WTC11 (cell line): ENCODE results near the gene SSR3. TPM values are rescaled to one million over a fixed set of nuclear protein-coding genes. Genes with fewer than 3 reads are reported as not detected.

ENCODE experiments used
- ATAC-seq: fragments of 200-7000 bp; cut with Tn5 transposase; 2 replicates; pipeline ENCODE4 v1.10.0; 2021; ENCODE audit warnings: mild to moderate bottlenecking, moderate library complexity
- CTCF ChIA-PET: fragments of 300-600 bp; sonication (Branson Sonifier 250); formaldehyde crosslinking; loops from one replicate; lab custom pipeline; 2021; ENCODE audit warnings: antibody characterized with exemption; lab: Charles Lee
- POLR2A ChIA-PET: fragments of 350-600 bp; sonication (Branson Sonifier 250); formaldehyde crosslinking; loops from one replicate; lab custom pipeline; 2021; ENCODE audit warnings: antibody characterized with exemption; lab: Charles Lee
- DNase-seq: peaks from one replicate; pipeline ENCODE4 v3.0.0; 2021; ENCODE audit warnings: low spot score
- H3K27ac Mint-ChIP-seq: 2 replicates; pipeline ENCODE4 v1.8.0; 2021; ENCODE audit warnings: mixed read lengths
- H3K27me3 Mint-ChIP-seq: 2 replicates; pipeline ENCODE4 v1.8.0; 2021; ENCODE audit warnings: low read depth, mild to moderate bottlenecking, moderate library complexity, mixed read lengths
- H3K36me3 Mint-ChIP-seq: 2 replicates; pipeline ENCODE4 v1.8.0; 2021; ENCODE audit warnings: mixed read lengths
- H3K4me1 Mint-ChIP-seq: 2 replicates; pipeline ENCODE4 v1.8.0; 2022; ENCODE audit warnings: mixed read lengths
- H3K4me3 Mint-ChIP-seq: 2 replicates; pipeline ENCODE4 v1.8.0; 2021; ENCODE audit warnings: mild to moderate bottlenecking, moderate library complexity, mixed read lengths
- H3K9me3 Mint-ChIP-seq: 2 replicates; pipeline ENCODE4 v1.8.0; 2021; ENCODE audit warnings: mixed read lengths
- AFF4 ChIP-seq: sonication (generic); formaldehyde crosslinking; IDR thresholded peaks from 2 replicates; pipeline ENCODE4 v1.8.1; 2023; ENCODE audit warnings: mild to moderate bottlenecking, missing genetic modification reagents, borderline replicate concordance
- ATF1 ChIP-seq: sonication (generic); formaldehyde crosslinking; IDR thresholded peaks from 2 replicates; pipeline ENCODE4 v1.8.1; 2023; ENCODE audit warnings: mild to moderate bottlenecking, moderate library complexity, missing genetic modification reagents
- CREB1 ChIP-seq: sonication (generic); formaldehyde crosslinking; IDR thresholded peaks from 2 replicates; pipeline ENCODE4 v1.8.0; 2023; ENCODE audit warnings: mild to moderate bottlenecking, missing genetic modification reagents
- CREM ChIP-seq: sonication (generic); formaldehyde crosslinking; IDR thresholded peaks from 2 replicates; pipeline ENCODE4 v1.8.1; 2022; ENCODE audit warnings: mild to moderate bottlenecking, missing genetic modification reagents, moderate library complexity
- ETV6 ChIP-seq: sonication (generic); formaldehyde crosslinking; IDR thresholded peaks from 2 replicates; pipeline ENCODE4 v1.8.1; 2022; ENCODE audit warnings: mild to moderate bottlenecking, missing genetic modification reagents
- FOXP1 ChIP-seq: sonication (generic); formaldehyde crosslinking; IDR thresholded peaks from 2 replicates; pipeline ENCODE4 v1.8.0; 2022; ENCODE audit warnings: missing genetic modification reagents, mild to moderate bottlenecking, moderate library complexity, borderline replicate concordance
- HMGA2 ChIP-seq: fragments of 250-450 bp; sonication (Bioruptor Pico); IDR thresholded peaks from 2 replicates; pipeline ENCODE4 v1.4.0; 2021; ENCODE audit warnings: mild to moderate bottlenecking, moderate library complexity
- JUN ChIP-seq: sonication (generic); formaldehyde crosslinking; IDR thresholded peaks from 2 replicates; pipeline ENCODE4 v1.8.0; 2023; ENCODE audit warnings: mild to moderate bottlenecking, missing genetic modification reagents
- MYBL2 ChIP-seq: sonication (generic); formaldehyde crosslinking; IDR thresholded peaks from 2 replicates; pipeline ENCODE4 v1.8.1; 2023; ENCODE audit warnings: mild to moderate bottlenecking, moderate library complexity, missing genetic modification reagents
- NFYB ChIP-seq: sonication (generic); formaldehyde crosslinking; conservative IDR thresholded peaks from 2 replicates; pipeline ENCODE4 v1.8.0; 2022; ENCODE audit warnings: low read depth, missing genetic modification reagents
- PRRX2 ChIP-seq: fragments of 250-450 bp; sonication (Bioruptor Pico); IDR thresholded peaks from 2 replicates; pipeline ENCODE4 v1.8.0; 2021; ENCODE audit warnings: mild to moderate bottlenecking
- SP1 ChIP-seq: sonication (generic); formaldehyde crosslinking; conservative IDR thresholded peaks from 2 replicates; pipeline ENCODE4 v1.8.1; 2022; ENCODE audit warnings: missing genetic modification reagents
- TCF7 ChIP-seq: sonication (generic); formaldehyde crosslinking; IDR thresholded peaks from 2 replicates; pipeline ENCODE4 v1.8.0; 2022; ENCODE audit warnings: mild to moderate bottlenecking, low read depth, missing genetic modification reagents, moderate library complexity
- TP53 ChIP-seq: sonication (generic); formaldehyde crosslinking; IDR thresholded peaks from 2 replicates; pipeline ENCODE4 v1.8.1; 2023; ENCODE audit warnings: mild to moderate bottlenecking, missing genetic modification reagents
- ZBTB21 ChIP-seq: sonication (generic); formaldehyde crosslinking; IDR thresholded peaks from 2 replicates; pipeline ENCODE4 v1.8.1; 2023; ENCODE audit warnings: mild to moderate bottlenecking, missing genetic modification reagents, borderline replicate concordance
- ZBTB43 ChIP-seq: sonication (generic); formaldehyde crosslinking; IDR thresholded peaks from 2 replicates; pipeline ENCODE4 v1.8.1; 2023; ENCODE audit warnings: mild to moderate bottlenecking, missing genetic modification reagents
- ZNF232 ChIP-seq: sonication (generic); formaldehyde crosslinking; IDR thresholded peaks from 2 replicates; pipeline ENCODE4 v1.8.0; 2022; ENCODE audit warnings: mild to moderate bottlenecking, missing genetic modification reagents
- total RNA-seq: library from RNA; stranded (reverse); gene quantifications from 3 replicates; pipeline ENCODE4 v1.2.3, GENCODE V29; 2021
- TF ChIP-seq, protein P1 (sequence below): fragments of 250-450 bp; sonication (Bioruptor Pico); IDR thresholded peaks from 2 replicates; pipeline ENCODE4 v2.1.2; 2022; ENCODE audit warnings: mild to moderate bottlenecking, moderate library complexity
- TF ChIP-seq, protein P2 (sequence below): sonication (generic); formaldehyde crosslinking; IDR thresholded peaks from 2 replicates; pipeline ENCODE4 v1.8.1; 2023; ENCODE audit warnings: mild to moderate bottlenecking, missing genetic modification reagents, moderate library complexity

SSR3 gene
- total RNA-seq, 1 experiment from 2014 or later = 162 TPM

DNA sequence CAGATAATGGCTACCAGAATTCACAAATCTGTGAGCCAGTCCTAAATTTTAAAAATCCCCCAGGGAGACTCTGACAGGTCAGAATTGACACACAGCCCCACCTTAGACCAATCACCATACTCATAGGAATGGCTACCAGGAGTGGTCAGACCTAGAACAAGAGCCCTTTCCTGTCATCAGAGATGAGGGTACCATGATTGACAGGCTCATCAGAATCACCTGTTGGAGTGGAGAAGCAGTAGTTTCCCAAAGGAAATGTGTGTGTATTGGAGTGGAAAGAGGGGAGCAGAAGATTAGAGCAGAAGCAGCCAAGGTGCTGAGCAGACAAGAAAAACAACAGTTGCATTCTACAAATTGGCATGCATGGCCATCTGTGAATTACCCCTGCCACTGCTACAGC, 27.0 kb upstream of the SSR3 start:
- Mint-ChIP-seq H3K9me3 (no peaks in the 10 kb centered on the region), H3K4me3 (no peak overlapping the region), H3K36me3 (no peaks in the 10 kb centered on the region), H3K27ac (no peak overlapping the region), H3K27me3 (no peaks in the 10 kb centered on the region), H3K4me1 (0 out of 2 replicates have a peak, but pooled peaks cover 4% of the 10 kb centered on the region)
- ChIA-PET CTCF (no interaction called here), POLR2A (no interaction called here)
- DNase-seq (no peak), ATAC-seq (no peak)
- TF ChIP-seq SP1 (CRISPR knock-in tag) (no peak), MYBL2 (no peak), TCF7 (CRISPR knock-in tag) (no peak), FOXP1 (CRISPR knock-in tag) (no peak), AFF4 (CRISPR knock-in tag) (no peak), ATF1 (CRISPR knock-in tag) (no peak), ZBTB43 (CRISPR knock-in tag) (no peak), ETV6 (CRISPR knock-in tag) (no peak), ZBTB21 (CRISPR knock-in tag) (no peak), PRRX2 (no peak), CREM (CRISPR knock-in tag) (no peak), CREB1 (CRISPR knock-in tag) (no peak), NFYB (CRISPR knock-in tag) (no peak), TP53 (no peak), JUN (CRISPR knock-in tag) (no peak)
- TF ChIP-seq, protein P1, sequence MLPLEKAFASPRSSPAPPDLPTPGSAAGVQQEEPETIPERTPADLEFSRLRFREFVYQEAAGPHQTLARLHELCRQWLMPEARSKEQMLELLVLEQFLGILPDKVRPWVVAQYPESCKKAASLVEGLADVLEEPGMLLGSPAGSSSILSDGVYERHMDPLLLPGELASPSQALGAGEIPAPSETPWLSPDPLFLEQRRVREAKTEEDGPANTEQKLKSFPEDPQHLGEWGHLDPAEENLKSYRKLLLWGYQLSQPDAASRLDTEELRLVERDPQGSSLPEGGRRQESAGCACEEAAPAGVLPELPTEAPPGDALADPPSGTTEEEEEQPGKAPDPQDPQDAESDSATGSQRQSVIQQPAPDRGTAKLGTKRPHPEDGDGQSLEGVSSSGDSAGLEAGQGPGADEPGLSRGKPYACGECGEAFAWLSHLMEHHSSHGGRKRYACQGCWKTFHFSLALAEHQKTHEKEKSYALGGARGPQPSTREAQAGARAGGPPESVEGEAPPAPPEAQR = no peak
- TF ChIP-seq, all 79 proteins: peak for 0

DNA sequence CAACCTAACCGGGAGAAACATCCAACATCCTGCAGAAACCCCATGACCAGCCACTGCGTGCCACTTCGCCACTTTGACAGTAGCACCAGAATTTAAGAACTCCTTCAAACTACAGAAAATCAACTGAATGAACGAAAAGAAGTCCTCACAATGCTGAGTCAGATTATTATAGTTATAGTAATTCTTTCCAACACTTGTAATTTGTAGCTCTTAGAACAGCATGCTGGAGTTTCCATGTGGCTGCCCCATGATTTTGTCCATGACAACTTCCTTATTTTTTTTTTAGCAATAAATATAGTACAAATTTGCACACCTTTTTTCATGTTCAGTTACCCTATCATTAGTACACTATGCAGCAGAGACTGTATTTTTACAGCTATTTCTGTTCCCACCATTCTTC, 26.1 kb upstream of the SSR3 start:
- no peak overlapping the region for H3K4me3 Mint-ChIP-seq
- no peak for DNase-seq
- TF ChIP-seq CREM (CRISPR knock-in tag) = no peak
- no peak for TF ChIP-seq ZNF232
- TF ChIP-seq, protein P2, sequence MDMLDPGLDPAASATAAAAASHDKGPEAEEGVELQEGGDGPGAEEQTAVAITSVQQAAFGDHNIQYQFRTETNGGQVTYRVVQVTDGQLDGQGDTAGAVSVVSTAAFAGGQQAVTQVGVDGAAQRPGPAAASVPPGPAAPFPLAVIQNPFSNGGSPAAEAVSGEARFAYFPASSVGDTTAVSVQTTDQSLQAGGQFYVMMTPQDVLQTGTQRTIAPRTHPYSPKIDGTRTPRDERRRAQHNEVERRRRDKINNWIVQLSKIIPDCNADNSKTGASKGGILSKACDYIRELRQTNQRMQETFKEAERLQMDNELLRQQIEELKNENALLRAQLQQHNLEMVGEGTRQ (CRISPR knock-in tag) = no peak
- no peak for TF ChIP-seq HMGA2 (CRISPR knock-in tag)
- no peak for ATAC-seq
- no peaks in the 10 kb centered on the region for H3K9me3 Mint-ChIP-seq
- no peaks in the 10 kb centered on the region for H3K27me3 Mint-ChIP-seq
- H3K36me3 Mint-ChIP-seq = no peaks in the 10 kb centered on the region
- H3K27ac Mint-ChIP-seq = no peak overlapping the region
- 0 out of 2 replicates have a peak, but pooled peaks cover 4% of the 10 kb centered on the region for H3K4me1 Mint-ChIP-seq
- POLR2A ChIA-PET = no interaction called here
- CTCF ChIA-PET = no interaction called here
